Measurements from ENCODE around the gene SORCS2. TPM values are rescaled to one million over a fixed set of nuclear protein-coding genes. Genes with fewer than 3 reads are reported as not detected.

Gene SORCS2
- polyA plus RNA-seq, 1 donor: 6.9 TPM

GRCh38 chr4:7458477-7458876 is 266.1 kb downstream of the SORCS2 start:
- DNase-seq: no peak

- no peak for DNase-seq
These were observed 267.1 kb downstream of the SORCS2 start for GRCh38 chr4:7459471-7459870.

- peak; percentile 66 for DNase-seq
These were observed 268.2 kb downstream of the SORCS2 start for GRCh38 chr4:7460566-7460965.

- no peak for DNase-seq
These were observed 268.9 kb downstream of the SORCS2 start for GRCh38 chr4:7461230-7461629.

- peak; percentile 50 for DNase-seq
These were observed 270.2 kb downstream of the SORCS2 start for GRCh38 chr4:7462509-7462971.

- DNase-seq: peak; percentile 78
These were observed 271.4 kb downstream of the SORCS2 start for GRCh38 chr4:7463566-7464258.

GRCh38 chr4:7464259-7464655 is 271.9 kb downstream of the SORCS2 start:
- DNase-seq: no peak

GRCh38 chr4:7465017-7465416 is 272.7 kb downstream of the SORCS2 start:
- no peak for DNase-seq

- no peak for DNase-seq
These were observed 273.9 kb downstream of the SORCS2 start for GRCh38 chr4:7466215-7466614.

- no peak for DNase-seq
These were observed 274.6 kb downstream of the SORCS2 start for GRCh38 chr4:7466904-7467303.

GRCh38 chr4:7467471-7467870 is 275.1 kb downstream of the SORCS2 start:
- DNase-seq: no peak

GRCh38 chr4:7469023-7469422 is 276.7 kb downstream of the SORCS2 start:
- DNase-seq: no peak

- no peak for DNase-seq
These were observed 277.8 kb downstream of the SORCS2 start for GRCh38 chr4:7470111-7470510.

GRCh38 chr4:7470522-7471128 is 278.3 kb downstream of the SORCS2 start:
- DNase-seq: no peak

GRCh38 chr4:7472442-7473013 is 280.2 kb downstream of the SORCS2 start:
- DNase-seq: no peak

GRCh38 chr4:7473081-7473480 is 280.7 kb downstream of the SORCS2 start:
- no peak for DNase-seq

GRCh38 chr4:7474320-7474719 is 282.0 kb downstream of the SORCS2 start:
- no peak for DNase-seq

- DNase-seq: no peak
These were observed 282.9 kb downstream of the SORCS2 start for GRCh38 chr4:7475207-7475606.

- DNase-seq: no peak
These were observed 284.5 kb downstream of the SORCS2 start for GRCh38 chr4:7476820-7477219.

GRCh38 chr4:7477695-7478094 is 285.4 kb downstream of the SORCS2 start:
- no peak for DNase-seq

- no peak for DNase-seq
These were observed 286.3 kb downstream of the SORCS2 start for GRCh38 chr4:7478665-7479064.

- no peak for DNase-seq
These were observed 288.1 kb downstream of the SORCS2 start for GRCh38 chr4:7480423-7480822.

- DNase-seq: no peak
These were observed 288.9 kb downstream of the SORCS2 start for GRCh38 chr4:7481227-7481626.

- no peak for DNase-seq
These were observed 292.8 kb downstream of the SORCS2 start for GRCh38 chr4:7485096-7485495.
